Gastroesophageal sphincter (tissue), 3 donors: ENCODE measurements around the gene CFAP45.

Experiments used
- CTCF ChIP-seq, 4 experiments: fragments of 200-600 bp in 2 of 4; fragments of 450-650 bp in 2 of 4; sonication (generic) in 1 of 4; IDR thresholded peaks; one replicate each; pipeline ENCODE4 v1.5.1; 2017 to 2019; ENCODE audit warnings: antibody characterized with exemption in 4 of 4, mild to moderate bottlenecking in 2 of 4, moderate library complexity in 2 of 4
- POLR2A ChIP-seq, 2 donors: fragments of 450-650 bp; IDR thresholded peaks; one replicate each; pipeline ENCODE4 v1.6.1; 2017; ENCODE audit warnings: antibody characterized with exemption in 2 of 2, mild to moderate bottlenecking in 2 of 2, moderate library complexity in 1 of 2
- POLR2AphosphoS5 ChIP-seq: sonication (generic); formaldehyde crosslinking; IDR thresholded peaks from one replicate; pipeline ENCODE4 v1.6.1; 2017; ENCODE audit warnings: antibody characterized with exemption

GRCh38 chr1:159839116-159839849 lies 60.7 kb downstream of the CFAP45 start:
- no peak for TF ChIP-seq POLR2AphosphoS5
- TF ChIP-seq CTCF (IDR thresholded peaks at IDR 0.05): no peak
- no peak for TF ChIP-seq POLR2A (IDR thresholded peaks at IDR 0.05)
